Measurements from ENCODE around the gene SLC6A20. TPM values are rescaled to one million over a fixed set of nuclear protein-coding genes. Genes with fewer than 3 reads are reported as not detected.
"Not testable (repeated sequence)": the region's sequence is repeated elsewhere in the genome, so short reads cannot be mapped to it uniquely, and the experiment has no call there.

SLC6A20 gene
- total RNA-seq, 1 donor from 2014 or later = 1.5 TPM

DNA sequence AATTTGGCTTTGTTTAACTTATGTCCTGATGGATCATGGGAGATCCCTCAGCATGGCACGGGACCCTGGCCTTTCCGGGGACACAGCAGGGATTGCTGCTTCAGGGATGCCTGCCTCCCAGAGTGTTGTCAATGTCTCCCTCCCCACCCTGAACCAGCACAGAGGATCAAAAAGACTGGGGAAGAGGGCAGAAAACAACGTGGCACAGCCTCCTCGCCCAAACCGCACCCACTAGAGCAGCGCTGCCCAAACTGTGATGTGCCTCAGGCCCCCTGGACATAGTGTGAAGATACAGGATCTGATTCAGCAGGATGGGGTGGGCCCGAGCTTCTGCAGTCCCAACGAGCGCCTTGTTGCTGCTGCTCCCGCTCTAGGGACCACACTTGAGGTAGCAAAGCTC, 34.5 kb downstream of the SLC6A20 start:
- Mint-ChIP-seq H3K27me3 (no peaks in the 10 kb centered on the region), H3K4me3 (no peak overlapping the region), H3K4me1 (ENCODE audit: unreplicated experiment) (no peaks in the 10 kb centered on the region), H3K36me3 (no peaks in the 10 kb centered on the region), H3K27ac (no peak overlapping the region), H3K9me3 (no peaks in the 10 kb centered on the region)
- DNase-seq (ENCODE audit: extremely low spot score, unreplicated experiment) = no peak
- TF ChIP-seq, protein P1, sequence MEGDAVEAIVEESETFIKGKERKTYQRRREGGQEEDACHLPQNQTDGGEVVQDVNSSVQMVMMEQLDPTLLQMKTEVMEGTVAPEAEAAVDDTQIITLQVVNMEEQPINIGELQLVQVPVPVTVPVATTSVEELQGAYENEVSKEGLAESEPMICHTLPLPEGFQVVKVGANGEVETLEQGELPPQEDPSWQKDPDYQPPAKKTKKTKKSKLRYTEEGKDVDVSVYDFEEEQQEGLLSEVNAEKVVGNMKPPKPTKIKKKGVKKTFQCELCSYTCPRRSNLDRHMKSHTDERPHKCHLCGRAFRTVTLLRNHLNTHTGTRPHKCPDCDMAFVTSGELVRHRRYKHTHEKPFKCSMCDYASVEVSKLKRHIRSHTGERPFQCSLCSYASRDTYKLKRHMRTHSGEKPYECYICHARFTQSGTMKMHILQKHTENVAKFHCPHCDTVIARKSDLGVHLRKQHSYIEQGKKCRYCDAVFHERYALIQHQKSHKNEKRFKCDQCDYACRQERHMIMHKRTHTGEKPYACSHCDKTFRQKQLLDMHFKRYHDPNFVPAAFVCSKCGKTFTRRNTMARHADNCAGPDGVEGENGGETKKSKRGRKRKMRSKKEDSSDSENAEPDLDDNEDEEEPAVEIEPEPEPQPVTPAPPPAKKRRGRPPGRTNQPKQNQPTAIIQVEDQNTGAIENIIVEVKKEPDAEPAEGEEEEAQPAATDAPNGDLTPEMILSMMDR (conservative IDR thresholded peaks at IDR 0.05) = no peak

GRCh38 chr3:45760878-45761711, 35.2 kb downstream of the SLC6A20 start:
- H3K27ac Mint-ChIP-seq = no peak overlapping the region
- DNase-seq (ENCODE audit: extremely low spot score, unreplicated experiment) = no peak
- no peaks in the 10 kb centered on the region for H3K9me3 Mint-ChIP-seq
- H3K4me3 Mint-ChIP-seq = no peak overlapping the region
- no peaks in the 10 kb centered on the region for H3K27me3 Mint-ChIP-seq
- TF ChIP-seq, protein P1 (conservative IDR thresholded peaks at IDR 0.05) = peak; percentile 80
- H3K4me1 Mint-ChIP-seq (ENCODE audit: unreplicated experiment) = no peaks in the 10 kb centered on the region
- H3K36me3 Mint-ChIP-seq = no peaks in the 10 kb centered on the region

- TF ChIP-seq, protein P1 (conservative IDR thresholded peaks at IDR 0.05) = no peak
- Mint-ChIP-seq H3K9me3 (no peaks in the 10 kb centered on the region), H3K4me1 (ENCODE audit: unreplicated experiment) (no peaks in the 10 kb centered on the region), H3K36me3 (no peaks in the 10 kb centered on the region), H3K27me3 (no peaks in the 10 kb centered on the region), H3K27ac (no peak overlapping the region), H3K4me3 (no peak overlapping the region)
- no peak for DNase-seq (ENCODE audit: extremely low spot score, unreplicated experiment)
These were observed 36.5 kb downstream of the SLC6A20 start for GRCh38 chr3:45759851-45760250.

GRCh38 chr3:45758871-45759270, 37.5 kb downstream of the SLC6A20 start:
- H3K9me3 Mint-ChIP-seq = no peaks in the 10 kb centered on the region
- no peak for DNase-seq (ENCODE audit: extremely low spot score, unreplicated experiment)
- H3K27me3 Mint-ChIP-seq = no peaks in the 10 kb centered on the region

GRCh38 chr3:45757141-45757540, 39.2 kb downstream of the SLC6A20 start:
- H3K27me3 Mint-ChIP-seq; DNase-seq (ENCODE audit: extremely low spot score, unreplicated experiment); H3K9me3 Mint-ChIP-seq; H3K27ac Mint-ChIP-seq; H3K4me3 Mint-ChIP-seq; H3K4me1 Mint-ChIP-seq (ENCODE audit: unreplicated experiment): not testable (repeated sequence)
- H3K36me3 Mint-ChIP-seq = peaks cover 12% of the 10 kb centered on the region

More at GRCh38 chr3:45758871-45759270, 37.5 kb downstream of the SLC6A20 start:
- Mint-ChIP-seq H3K4me1 (ENCODE audit: unreplicated experiment) (no peaks in the 10 kb centered on the region), H3K4me3 (no peak overlapping the region), H3K27ac (no peak overlapping the region), H3K36me3 (peaks cover 6% of the 10 kb centered on the region)
- TF ChIP-seq, protein P1 (conservative IDR thresholded peaks at IDR 0.05) = no peak

- Mint-ChIP-seq H3K36me3 (peaks cover 12% of the 10 kb centered on the region), H3K9me3 (no peaks in the 10 kb centered on the region), H3K27me3 (no peaks in the 10 kb centered on the region), H3K4me1 (ENCODE audit: unreplicated experiment) (no peaks in the 10 kb centered on the region), H3K27ac (no peak overlapping the region), H3K4me3 (no peak overlapping the region)
- TF ChIP-seq, protein P1 (conservative IDR thresholded peaks at IDR 0.05) = no peak
- DNase-seq (ENCODE audit: extremely low spot score, unreplicated experiment) = no peak
These were observed 40.3 kb downstream of the SLC6A20 start for GRCh38 chr3:45756055-45756454.

All from type B pancreatic cell (in vitro differentiated cells).